SK-N-SH treated with all-trans-retinoic acid at 6 μM for 48 hours (cell line): ENCODE results near the gene CALCB.

Source experiments
- ATAC-seq: fragments of 200-7000 bp; cut with Tn5 transposase; 3 replicates; pipeline ENCODE4 v1.9.1; 2020; ENCODE audit warnings: mild to moderate bottlenecking, moderate library complexity
- ARNTL ChIP-seq: fragments of 450-650 bp; formaldehyde crosslinking; IDR thresholded peaks from 2 replicates; pipeline ENCODE4 v1.5.0; 2020; ENCODE audit warnings: low read depth, mild to moderate bottlenecking, moderate library complexity, borderline replicate concordance
- BACH2 ChIP-seq: fragments of 250-450 bp; sonication (Bioruptor Pico); IDR thresholded peaks from 2 replicates; pipeline ENCODE4 v1.9.0; 2021; ENCODE audit warnings: mild to moderate bottlenecking, borderline replicate concordance
- CREB5 ChIP-seq: fragments of 250-450 bp; sonication (Bioruptor Pico); IDR thresholded peaks from 2 replicates; pipeline ENCODE4 v1.5.1; 2020; ENCODE audit warnings: low read depth, mild to moderate bottlenecking, moderate library complexity
- CSDC2 ChIP-seq: fragments of 250-450 bp; sonication (Bioruptor Pico); IDR thresholded peaks from 2 replicates; pipeline ENCODE4 v1.5.0; 2020; ENCODE audit warnings: mild to moderate bottlenecking, moderate library complexity
- CSRNP3 ChIP-seq: fragments of 250-450 bp; sonication (Bioruptor Pico); IDR thresholded peaks from 2 replicates; pipeline ENCODE4 v1.5.1; 2021; ENCODE audit warnings: mild to moderate bottlenecking, moderate library complexity
- ESRRG ChIP-seq: fragments of 250-450 bp; sonication (Bioruptor Pico); IDR thresholded peaks from 2 replicates; pipeline ENCODE4 v1.6.1; 2021; ENCODE audit warnings: mild to moderate bottlenecking
- GLIS3 ChIP-seq: fragments of 250-450 bp; sonication (Bioruptor Pico); IDR thresholded peaks from 2 replicates; pipeline ENCODE4 v1.5.0; 2020; ENCODE audit warnings: mild to moderate bottlenecking, moderate library complexity
- ISL1 ChIP-seq: fragments of 250-450 bp; sonication (Bioruptor Pico); IDR thresholded peaks from 2 replicates; pipeline ENCODE4 v2.1.2; 2022; ENCODE audit warnings: mild to moderate bottlenecking, moderate library complexity
- OSR1 ChIP-seq: fragments of 250-450 bp; sonication (Bioruptor Pico); IDR thresholded peaks from 2 replicates; pipeline ENCODE4 v1.8.0; 2022; ENCODE audit warnings: moderate library complexity, mild to moderate bottlenecking, inconsistent platforms
- PATZ1 ChIP-seq: fragments of 250-450 bp; sonication (Bioruptor Pico); IDR thresholded peaks from 2 replicates; pipeline ENCODE4 v1.8.0; 2020; ENCODE audit warnings: mild to moderate bottlenecking, moderate library complexity, borderline replicate concordance
- POU6F1 ChIP-seq: fragments of 250-450 bp; sonication (Bioruptor Pico); IDR thresholded peaks from 2 replicates; pipeline ENCODE4 v1.8.0; 2021; ENCODE audit warnings: low read depth, mild to moderate bottlenecking, moderate library complexity, borderline replicate concordance
- PPARA ChIP-seq: fragments of 250-450 bp; sonication (Bioruptor Pico); IDR thresholded peaks from 2 replicates; pipeline ENCODE4 v1.5.0; 2020; ENCODE audit warnings: mild to moderate bottlenecking, borderline replicate concordance
- SNAI2 ChIP-seq: fragments of 250-450 bp; sonication (Bioruptor Pico); IDR thresholded peaks from 2 replicates; pipeline ENCODE4 v1.5.0; 2020; ENCODE audit warnings: mild to moderate bottlenecking, moderate library complexity
- TCF4 ChIP-seq: fragments of 250-450 bp; sonication (Bioruptor Pico); IDR thresholded peaks from 2 replicates; pipeline ENCODE4 v1.8.0; 2021; ENCODE audit warnings: mild to moderate bottlenecking, moderate library complexity, borderline replicate concordance
- ZFP3 ChIP-seq: fragments of 250-450 bp; sonication (Bioruptor Pico); IDR thresholded peaks from 2 replicates; pipeline ENCODE4 v1.5.0; 2020; ENCODE audit warnings: mild to moderate bottlenecking, moderate library complexity
- ZNF565 ChIP-seq: fragments of 450-650 bp; formaldehyde crosslinking; conservative IDR thresholded peaks from 2 replicates; pipeline ENCODE4 v1.5.0; 2020; ENCODE audit warnings: low read depth, mild to moderate bottlenecking, moderate library complexity
- ZNF70 ChIP-seq: fragments of 450-650 bp; formaldehyde crosslinking; IDR thresholded peaks from 2 replicates; pipeline ENCODE4 v1.5.0; 2020; ENCODE audit warnings: mild to moderate bottlenecking, moderate library complexity
- ZNF8 ChIP-seq: fragments of 450-650 bp; formaldehyde crosslinking; IDR thresholded peaks from 2 replicates; pipeline ENCODE4 v1.5.0; 2020; ENCODE audit warnings: mild to moderate bottlenecking, moderate library complexity

The CALCB gene

GRCh38 chr11:15048616-15049015, 24.8 kb upstream of the CALCB start:
- TF ChIP-seq PATZ1 (CRISPR knock-in tag) (no peak), SNAI2 (CRISPR knock-in tag) (no peak), OSR1 (CRISPR knock-in tag) (no peak), POU6F1 (CRISPR knock-in tag) (no peak), ZNF565 (CRISPR knock-in tag) (no peak), ZFP3 (CRISPR knock-in tag) (no peak), GLIS3 (CRISPR knock-in tag) (no peak), TCF4 (no peak)

GRCh38 chr11:15053191-15053685, 20.2 kb upstream of the CALCB start:
- TF ChIP-seq BACH2 (CRISPR knock-in tag) (no peak), CREB5 (no peak), ZNF8 (CRISPR knock-in tag) (no peak), ISL1 (CRISPR knock-in tag) (no peak)
- no peak for ATAC-seq

More at GRCh38 chr11:15048616-15049015, 24.8 kb upstream of the CALCB start:
- ATAC-seq: no peak

- TF ChIP-seq ZNF70 (CRISPR knock-in tag): no peak
- no peak for TF ChIP-seq SNAI2 (CRISPR knock-in tag)
- no peak for TF ChIP-seq ZNF8 (CRISPR knock-in tag)
- no peak for TF ChIP-seq GLIS3 (CRISPR knock-in tag)
- TF ChIP-seq OSR1 (CRISPR knock-in tag): no peak
- no peak for TF ChIP-seq ISL1 (CRISPR knock-in tag)
- TF ChIP-seq POU6F1 (CRISPR knock-in tag): no peak
- TF ChIP-seq ESRRG (CRISPR knock-in tag): no peak
- TF ChIP-seq PATZ1 (CRISPR knock-in tag): no peak
- TF ChIP-seq CSDC2 (CRISPR knock-in tag): no peak
- TF ChIP-seq CREB5: no peak
- no peak for TF ChIP-seq BACH2 (CRISPR knock-in tag)
- no peak for TF ChIP-seq ZFP3 (CRISPR knock-in tag)
- TF ChIP-seq PPARA (CRISPR knock-in tag): no peak
- TF ChIP-seq CSRNP3 (CRISPR knock-in tag): no peak
- TF ChIP-seq ARNTL (CRISPR knock-in tag): no peak
- no peak for ATAC-seq
Observed at GRCh38 chr11:15055620-15056356, 17.6 kb upstream of the CALCB start.
